ENCODE measurements around the gene SLC43A3.
"Not testable (repeated sequence)": the region's sequence is repeated elsewhere in the genome, so short reads cannot be mapped to it uniquely, and the experiment has no call there.

SLC43A3 gene

GRCh38 chr11:57459164-57460021 is 32.5 kb upstream of the SLC43A3 start:
- DNase-seq = peak; percentile 75

GRCh38 chr11:57458410-57459163 is 31.7 kb upstream of the SLC43A3 start:
- peak; percentile 95 for DNase-seq

GRCh38 chr11:57458060-57458409 is 31.1 kb upstream of the SLC43A3 start:
- DNase-seq = peak; percentile 94

GRCh38 chr11:57457643-57458023 is 30.7 kb upstream of the SLC43A3 start:
- no peak for DNase-seq

- DNase-seq = peak; percentile 86
Measured at GRCh38 chr11:57456960-57457642, 30.2 kb upstream of the SLC43A3 start.

GRCh38 chr11:57453543-57454177 is 26.7 kb upstream of the SLC43A3 start:
- DNase-seq = no peak

- no peak for DNase-seq
Measured at GRCh38 chr11:57446055-57446454, 19.1 kb upstream of the SLC43A3 start.

GRCh38 chr11:57445122-57445394 is 18.1 kb upstream of the SLC43A3 start:
- DNase-seq = not testable (repeated sequence)

GRCh38 chr11:57444362-57445121 is 17.6 kb upstream of the SLC43A3 start:
- no peak for DNase-seq

GRCh38 chr11:57440744-57441414 is 14.0 kb upstream of the SLC43A3 start:
- DNase-seq = no peak

GRCh38 chr11:57439786-57440185 is 12.9 kb upstream of the SLC43A3 start:
- no peak for DNase-seq

- no peak for DNase-seq
Measured at GRCh38 chr11:57438345-57439285, 11.7 kb upstream of the SLC43A3 start.

GRCh38 chr11:57436031-57436430 is 9.1 kb upstream of the SLC43A3 start:
- no peak for DNase-seq

- DNase-seq = no peak
Measured at GRCh38 chr11:57434640-57435546, 8.0 kb upstream of the SLC43A3 start.

GRCh38 chr11:57432714-57433163 is 5.8 kb upstream of the SLC43A3 start:
- DNase-seq = no peak

GRCh38 chr11:57432149-57432561 is 5.2 kb upstream of the SLC43A3 start:
- DNase-seq = no peak

GRCh38 chr11:57430952-57431351 is 4.0 kb upstream of the SLC43A3 start:
- no peak for DNase-seq

- DNase-seq = no peak
Measured at GRCh38 chr11:57429946-57430345, 3.0 kb upstream of the SLC43A3 start.

GRCh38 chr11:57428643-57429042 is 1.7 kb upstream of the SLC43A3 start:
- DNase-seq = no peak

GRCh38 chr11:57427727-57428082 is 784 bp upstream of the SLC43A3 start:
- no peak for DNase-seq

Measured in NCI-H2171 treated with DMSO at 0.1 percent for 48 hours (cell line).